ENCODE measurements around the gene LYRM7.
"Not testable (repeated sequence)": the region's sequence is repeated elsewhere in the genome, so short reads cannot be mapped to it uniquely, and the experiment has no call there.

Gene LYRM7

GRCh38 chr5:131182839-131183238, 12.1 kb downstream of the LYRM7 start:
- no peak for ATAC-seq

- no peak for ATAC-seq
Observed at GRCh38 chr5:131185523-131186104, 14.9 kb downstream of the LYRM7 start.

GRCh38 chr5:131186561-131187256, 16.0 kb downstream of the LYRM7 start:
- no peak for ATAC-seq

- ATAC-seq = no peak
Observed at GRCh38 chr5:131193106-131193505, 22.4 kb downstream of the LYRM7 start.

- ATAC-seq = not testable (repeated sequence)
Observed at GRCh38 chr5:131193897-131194296, 23.2 kb downstream of the LYRM7 start.

- no peak for ATAC-seq
Observed at GRCh38 chr5:131194725-131195124, 24.0 kb downstream of the LYRM7 start.

- ATAC-seq = no peak
Observed at GRCh38 chr5:131195696-131196095, 25.0 kb downstream of the LYRM7 start.

- ATAC-seq = no peak
Observed at GRCh38 chr5:131196331-131196730, 25.6 kb downstream of the LYRM7 start.

- no peak for ATAC-seq
Observed at GRCh38 chr5:131198625-131199024, 27.9 kb downstream of the LYRM7 start.

GRCh38 chr5:131200560-131200959, 29.8 kb downstream of the LYRM7 start:
- ATAC-seq = no peak

GRCh38 chr5:131204964-131205363, 34.2 kb downstream of the LYRM7 start:
- no peak for ATAC-seq

GRCh38 chr5:131206061-131206460, 35.3 kb downstream of the LYRM7 start:
- ATAC-seq = no peak

- ATAC-seq = no peak
Observed at GRCh38 chr5:131206772-131207171, 36.0 kb downstream of the LYRM7 start.

GRCh38 chr5:131209175-131209505, 38.4 kb downstream of the LYRM7 start:
- ATAC-seq = no peak

- ATAC-seq = peak; percentile 89 to 94
Observed at GRCh38 chr5:131209506-131210150, 38.9 kb downstream of the LYRM7 start.

- peak in 1 of 2 donors; percentile 1 for ATAC-seq
Observed at GRCh38 chr5:131210151-131210510, 39.4 kb downstream of the LYRM7 start.

GRCh38 chr5:131211669-131212068, 40.9 kb downstream of the LYRM7 start:
- ATAC-seq = no peak

- peak in 1 of 2 donors; percentile 27 for ATAC-seq
Observed at GRCh38 chr5:131212471-131213021, 41.8 kb downstream of the LYRM7 start.

GRCh38 chr5:131214609-131215227, 44.0 kb downstream of the LYRM7 start:
- no peak for ATAC-seq

- no peak for ATAC-seq
Observed at GRCh38 chr5:131217791-131218190, 47.0 kb downstream of the LYRM7 start.

GRCh38 chr5:131218392-131218791, 47.6 kb downstream of the LYRM7 start:
- ATAC-seq = peak; percentile 66 to 68

- no peak for ATAC-seq
Observed at GRCh38 chr5:131220566-131220965, 49.8 kb downstream of the LYRM7 start.

- ATAC-seq = no peak
Observed at GRCh38 chr5:131221008-131221703, 50.4 kb downstream of the LYRM7 start.
